GM23338 (cell line): ENCODE data around the gene DCUN1D2. TPM values are rescaled to one million over a fixed set of nuclear protein-coding genes. Genes with fewer than 3 reads are reported as not detected.

Experiments
- ATAC-seq: fragments of 200-7000 bp; cut with Tn5 transposase; 3 replicates; pipeline ENCODE4 v1.9.1; 2020
- DNase-seq: peaks from one replicate; pipeline ENCODE4 v3.0.0-alpha.2; 2015; ENCODE audit warnings: low spot score
- H2AFZ ChIP-seq: fragments of 200-600 bp; sonication (generic); 2 replicates; pipeline ENCODE4 v1.8.0; 2016; ENCODE audit warnings: antibody characterized with exemption, mild to moderate bottlenecking, moderate library complexity
- H3F3A ChIP-seq: fragments of 200-600 bp; sonication (generic); replicated peaks from 2 replicates; pipeline ENCODE4 v1.8.0; 2017; ENCODE audit warnings: antibody characterized with exemption, mixed run types, low read depth
- H3K27ac ChIP-seq: fragments of 200-600 bp; sonication (generic); 2 replicates; pipeline ENCODE4 v1.6.1; 2016; ENCODE audit warnings: low read depth
- H3K27me3 ChIP-seq: fragments of 200-600 bp; sonication (generic); 2 replicates; pipeline ENCODE4 v1.8.0; 2016; ENCODE audit warnings: mild to moderate bottlenecking, mixed run types, moderate library complexity; ENCODE audit not compliant: insufficient read depth
- H3K36me3 ChIP-seq: fragments of 200-600 bp; sonication (generic); 2 replicates; pipeline ENCODE4 v1.8.0; 2016; ENCODE audit warnings: mild to moderate bottlenecking; ENCODE audit not compliant: insufficient read depth
- H3K4me1 ChIP-seq: fragments of 200-600 bp; sonication (generic); 2 replicates; pipeline ENCODE4 v1.8.0; 2016; ENCODE audit warnings: mild to moderate bottlenecking, moderate library complexity; ENCODE audit not compliant: insufficient read depth
- H3K4me2 ChIP-seq: fragments of 200-600 bp; sonication (generic); 2 replicates; pipeline ENCODE4 v1.7.1; 2017; ENCODE audit warnings: mixed run types
- H3K4me3 ChIP-seq: fragments of 200-600 bp; sonication (generic); 2 replicates; pipeline ENCODE4 v1.6.1; 2016; ENCODE audit warnings: mixed run types
- H3K79me2 ChIP-seq: fragments of 200-600 bp; sonication (generic); replicated peaks from 2 replicates; pipeline ENCODE4 v1.8.0; 2017; ENCODE audit warnings: mild to moderate bottlenecking; ENCODE audit not compliant: insufficient read depth
- H3K9me2 ChIP-seq: fragments of 200-600 bp; sonication (generic); 2 replicates; pipeline ENCODE4 v1.8.0; 2017; ENCODE audit not compliant: insufficient read depth
- H4K20me1 ChIP-seq: fragments of 200-600 bp; sonication (generic); replicated peaks from 2 replicates; pipeline ENCODE4 v1.8.0; 2017; ENCODE audit warnings: mild to moderate bottlenecking; ENCODE audit not compliant: insufficient read depth
- H3K27ac Mint-ChIP-seq: 2 replicates; pipeline ENCODE4 v1.8.0; 2020; ENCODE audit warnings: inconsistent platforms, mild to moderate bottlenecking, moderate library complexity, mixed read lengths
- H3K27me3 Mint-ChIP-seq: 3 replicates; pipeline ENCODE4 v1.8.0; 2022; ENCODE audit warnings: low read depth, mild to moderate bottlenecking, moderate library complexity, mixed read lengths, inconsistent platforms; ENCODE audit not compliant: insufficient read depth, poor library complexity
- H3K36me3 Mint-ChIP-seq: 3 replicates; pipeline ENCODE4 v1.8.0; 2021; ENCODE audit warnings: low read depth, mild to moderate bottlenecking, inconsistent platforms, moderate library complexity, mixed read lengths
- H3K4me1 Mint-ChIP-seq: 3 replicates; pipeline ENCODE4 v1.8.0; 2020; ENCODE audit warnings: mild to moderate bottlenecking, inconsistent platforms, mixed read lengths
- H3K4me3 Mint-ChIP-seq: 3 replicates; pipeline ENCODE4 v1.8.0; 2021; ENCODE audit warnings: moderate library complexity, mild to moderate bottlenecking, inconsistent platforms, mixed read lengths
- H3K9me3 Mint-ChIP-seq: 3 replicates; pipeline ENCODE4 v1.8.0; 2020; ENCODE audit warnings: moderate library complexity, mild to moderate bottlenecking, inconsistent platforms, mixed read lengths
- CREB1 ChIP-seq: fragments of 250-450 bp; sonication (Bioruptor Pico); IDR thresholded peaks from 2 replicates; pipeline ENCODE4 v1.5.0; 2020; ENCODE audit warnings: low read depth, mild to moderate bottlenecking, moderate library complexity
- EZH2 ChIP-seq: fragments of 200-600 bp; sonication (generic); IDR thresholded peaks from one replicate; pipeline ENCODE4 v1.8.0; 2017; ENCODE audit warnings: antibody characterized with exemption, mild to moderate bottlenecking, low read depth; ENCODE audit not compliant: unreplicated experiment
- EZH2phosphoT487 ChIP-seq: fragments of 200-600 bp; sonication (generic); IDR thresholded peaks from one replicate; pipeline ENCODE4 v1.8.1; 2018; ENCODE audit warnings: antibody characterized with exemption; ENCODE audit not compliant: unreplicated experiment
- JUNB ChIP-seq: IDR thresholded peaks from one replicate; pipeline ENCODE4 v1.6.1; 2016; ENCODE audit warnings: antibody characterized with exemption; ENCODE audit not compliant: unreplicated experiment
- NANOG ChIP-seq: IDR thresholded peaks from 2 replicates; pipeline ENCODE4 v1.6.1; 2016; ENCODE audit warnings: antibody characterized with exemption, borderline replicate concordance
- POLR2AphosphoS5 ChIP-seq: IDR thresholded peaks from 2 replicates; pipeline ENCODE4 v1.6.1; 2016; ENCODE audit warnings: antibody characterized with exemption, low read depth
- STAT1 ChIP-seq: IDR thresholded peaks from one replicate; pipeline ENCODE4 v1.6.1; 2016; ENCODE audit warnings: antibody characterized with exemption; ENCODE audit not compliant: unreplicated experiment
- ZNF114 ChIP-seq: fragments of 250-450 bp; sonication (Bioruptor Pico); IDR thresholded peaks from 2 replicates; pipeline ENCODE4 v1.5.0; 2020; ENCODE audit warnings: mild to moderate bottlenecking, moderate library complexity
- polyA plus RNA-seq: library from polyadenylated mRNA; unstranded; fragments of >200 nt; fragmentation: Nextera tagmentation; extraction: Ambion mirVana; gene quantifications from 2 replicates; pipeline ENCODE4 v1.2.1, GENCODE V29; 2016
- total RNA-seq: library from RNA; depleted of rRNA; stranded (reverse); fragments of >200 nt; shearing (Covaris generic); gene quantifications from 2 replicates; pipeline ENCODE4 v1.2.3, GENCODE V29; 2014
- TF ChIP-seq, protein P1 (sequence below): IDR thresholded peaks from 2 replicates; pipeline ENCODE4 v1.6.1; 2016; ENCODE audit warnings: antibody characterized with exemption
- TF ChIP-seq, protein P2 (sequence below): IDR thresholded peaks from one replicate; pipeline ENCODE4 v1.6.1; 2018; ENCODE audit warnings: antibody characterized with exemption; ENCODE audit not compliant: unreplicated experiment

Gene DCUN1D2
- total and polyA plus RNA-seq, 2 experiments from 2014 or later, result 12.3 to 38.0 TPM

DNA sequence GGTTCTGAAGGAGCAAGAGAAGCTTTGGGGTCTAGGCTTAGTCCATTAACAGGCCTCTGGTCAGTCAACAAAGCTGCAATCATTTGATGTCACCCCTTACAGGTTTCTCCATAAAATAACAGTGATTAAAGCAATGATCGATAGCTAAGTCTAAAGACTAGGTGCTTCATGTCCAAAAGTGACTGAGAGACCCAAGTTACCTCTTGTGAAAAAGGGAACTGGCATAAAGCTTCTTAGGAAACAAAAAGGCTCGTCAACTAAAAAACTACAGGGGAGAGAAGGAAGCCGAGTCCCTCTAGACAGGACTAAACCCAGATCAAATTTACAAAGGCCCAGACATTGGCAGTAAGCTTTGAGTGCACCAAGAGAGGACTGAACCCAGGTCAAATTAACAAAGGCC, 2.2 kb downstream of the DCUN1D2 start (continued):
- TF ChIP-seq, protein P1, sequence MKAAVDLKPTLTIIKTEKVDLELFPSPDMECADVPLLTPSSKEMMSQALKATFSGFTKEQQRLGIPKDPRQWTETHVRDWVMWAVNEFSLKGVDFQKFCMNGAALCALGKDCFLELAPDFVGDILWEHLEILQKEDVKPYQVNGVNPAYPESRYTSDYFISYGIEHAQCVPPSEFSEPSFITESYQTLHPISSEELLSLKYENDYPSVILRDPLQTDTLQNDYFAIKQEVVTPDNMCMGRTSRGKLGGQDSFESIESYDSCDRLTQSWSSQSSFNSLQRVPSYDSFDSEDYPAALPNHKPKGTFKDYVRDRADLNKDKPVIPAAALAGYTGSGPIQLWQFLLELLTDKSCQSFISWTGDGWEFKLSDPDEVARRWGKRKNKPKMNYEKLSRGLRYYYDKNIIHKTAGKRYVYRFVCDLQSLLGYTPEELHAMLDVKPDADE, result no peak
- TF ChIP-seq, protein P2, sequence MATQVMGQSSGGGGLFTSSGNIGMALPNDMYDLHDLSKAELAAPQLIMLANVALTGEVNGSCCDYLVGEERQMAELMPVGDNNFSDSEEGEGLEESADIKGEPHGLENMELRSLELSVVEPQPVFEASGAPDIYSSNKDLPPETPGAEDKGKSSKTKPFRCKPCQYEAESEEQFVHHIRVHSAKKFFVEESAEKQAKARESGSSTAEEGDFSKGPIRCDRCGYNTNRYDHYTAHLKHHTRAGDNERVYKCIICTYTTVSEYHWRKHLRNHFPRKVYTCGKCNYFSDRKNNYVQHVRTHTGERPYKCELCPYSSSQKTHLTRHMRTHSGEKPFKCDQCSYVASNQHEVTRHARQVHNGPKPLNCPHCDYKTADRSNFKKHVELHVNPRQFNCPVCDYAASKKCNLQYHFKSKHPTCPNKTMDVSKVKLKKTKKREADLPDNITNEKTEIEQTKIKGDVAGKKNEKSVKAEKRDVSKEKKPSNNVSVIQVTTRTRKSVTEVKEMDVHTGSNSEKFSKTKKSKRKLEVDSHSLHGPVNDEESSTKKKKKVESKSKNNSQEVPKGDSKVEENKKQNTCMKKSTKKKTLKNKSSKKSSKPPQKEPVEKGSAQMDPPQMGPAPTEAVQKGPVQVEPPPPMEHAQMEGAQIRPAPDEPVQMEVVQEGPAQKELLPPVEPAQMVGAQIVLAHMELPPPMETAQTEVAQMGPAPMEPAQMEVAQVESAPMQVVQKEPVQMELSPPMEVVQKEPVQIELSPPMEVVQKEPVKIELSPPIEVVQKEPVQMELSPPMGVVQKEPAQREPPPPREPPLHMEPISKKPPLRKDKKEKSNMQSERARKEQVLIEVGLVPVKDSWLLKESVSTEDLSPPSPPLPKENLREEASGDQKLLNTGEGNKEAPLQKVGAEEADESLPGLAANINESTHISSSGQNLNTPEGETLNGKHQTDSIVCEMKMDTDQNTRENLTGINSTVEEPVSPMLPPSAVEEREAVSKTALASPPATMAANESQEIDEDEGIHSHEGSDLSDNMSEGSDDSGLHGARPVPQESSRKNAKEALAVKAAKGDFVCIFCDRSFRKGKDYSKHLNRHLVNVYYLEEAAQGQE, result no peak
- TF ChIP-seq CREB1 (CRISPR knock-in tag), result no peak
- no peak for TF ChIP-seq ZNF114 (CRISPR knock-in tag)

DNA sequence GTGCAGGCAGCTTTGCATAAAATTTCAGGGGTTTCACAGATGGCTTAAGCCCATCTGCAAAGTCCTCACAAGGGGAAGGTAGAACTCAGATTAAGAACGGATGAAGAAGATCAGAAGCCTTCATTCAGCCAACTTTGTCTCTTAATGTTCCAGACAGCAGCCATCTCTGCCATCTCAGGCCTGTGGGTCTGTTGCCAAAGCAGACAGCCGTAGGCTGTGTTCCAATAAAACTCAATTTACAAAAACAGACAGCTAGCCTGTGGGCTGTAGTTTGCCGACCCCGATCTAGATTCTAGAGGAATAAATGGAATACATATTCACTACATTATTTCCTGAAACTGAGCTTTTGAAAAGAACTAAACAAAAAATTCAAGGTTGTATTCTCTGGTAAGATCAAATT, 3.8 kb downstream of the DCUN1D2 start:
- H3K27me3 ChIP-seq, result no peaks in the 10 kb centered on the region
- no peaks in the 10 kb centered on the region; the same call in 2 of the 3 replicates for H3K36me3 Mint-ChIP-seq
- H3K4me3 Mint-ChIP-seq, result no peak overlapping the region; the same call in 2 of the 3 replicates

DNA sequence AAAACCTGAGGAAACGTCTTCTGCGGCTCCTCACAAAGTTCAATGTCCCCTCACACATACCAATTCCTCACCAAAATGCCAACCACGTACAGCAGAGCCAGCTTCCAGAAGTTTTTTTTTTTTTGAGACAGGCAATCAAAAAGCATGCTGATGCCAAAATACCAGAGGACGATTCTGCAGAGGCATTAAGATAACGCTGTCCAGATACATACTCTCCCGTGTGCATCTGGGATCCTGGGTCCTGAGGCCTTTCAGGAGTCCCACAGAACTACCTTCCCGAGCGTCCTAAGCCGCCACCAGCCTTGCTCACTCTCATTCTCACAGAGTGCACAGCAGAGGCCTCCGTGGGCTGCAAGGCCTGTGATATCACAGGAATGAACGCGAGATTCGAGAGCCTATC, 5.0 kb downstream of the DCUN1D2 start:
- Mint-ChIP-seq H3K4me3 (no peak overlapping the region), H3K4me1 (peaks cover 50% of the 10 kb centered on the region), H3K27ac (no peak overlapping the region), H3K9me3 (no peaks in the 10 kb centered on the region; the same call in 2 of the 3 replicates), H3K36me3 (peaks cover under 1% of the 10 kb centered on the region; the same call in 2 of the 3 replicates), H3K27me3 (peaks cover 5% of the 10 kb centered on the region)
- Histone ChIP-seq H3K36me3 (no peaks in the 10 kb centered on the region; the same call in 1 of the 2 replicates), H3K27ac (no peak overlapping the region), H3K4me3 (no peak overlapping the region), H3K27me3 (no peaks in the 10 kb centered on the region), H2AFZ (no peak overlapping the region), H4K20me1 (peaks cover 75% of the 10 kb centered on the region), H3F3A (0 out of 2 replicates have a peak, but pooled peaks cover 5% of the 10 kb centered on the region), H3K4me2 (no peak overlapping the region), H3K9me2 (no peaks in the 10 kb centered on the region), H3K4me1 (peaks cover 41% of the 10 kb centered on the region), H3K79me2 (peaks cover 97% of the 10 kb centered on the region)
- no peak for ATAC-seq
- DNase-seq, result no peak
- TF ChIP-seq NANOG (no peak), POLR2AphosphoS5 (no peak), EZH2 (no peak), CREB1 (CRISPR knock-in tag) (no peak), EZH2phosphoT487 (no peak), JUNB (no peak)
- TF ChIP-seq, protein P2, result no peak

More for the DNA sequence above, 3.8 kb downstream of the DCUN1D2 start:
- Histone ChIP-seq H3K9me2 (no peaks in the 10 kb centered on the region), H4K20me1 (peaks cover 69% of the 10 kb centered on the region), H3K4me2 (0 out of 2 replicates have a peak overlapping the region, but pooled peaks have one; percentile 12), H3K4me1 (peaks cover 42% of the 10 kb centered on the region), H3K36me3 (no peaks in the 10 kb centered on the region), H2AFZ (no peak overlapping the region), H3F3A (0 out of 2 replicates have a peak, but pooled peaks cover 5% of the 10 kb centered on the region), H3K79me2 (peaks cover 90% of the 10 kb centered on the region), H3K27ac (no peak overlapping the region), H3K4me3 (no peak overlapping the region)
- TF ChIP-seq STAT1, result no peak
- peaks cover 51% of the 10 kb centered on the region for H3K4me1 Mint-ChIP-seq
- H3K27me3 Mint-ChIP-seq, result peaks cover 5% of the 10 kb centered on the region
- no peak overlapping the region for H3K27ac Mint-ChIP-seq
- DNase-seq, result no peak
- H3K9me3 Mint-ChIP-seq, result no peaks in the 10 kb centered on the region; the same call in 2 of the 3 replicates
- ATAC-seq, result no peak
